HCT116 (cell line): ENCODE data around the gene SFTPA2.

Source experiments
- CTCF ChIP-seq, 3 experiments: fragments of 200-600 bp in 1 of 3; sonication (generic) in 1 of 3; IDR thresholded peaks in 2 of 3; conservative IDR thresholded peaks in 1 of 3; 2 replicates each; pipeline ENCODE4 v1.5.1; 2012 to 2017; ENCODE audit warnings: low read depth in 2 of 3, low read length in 2 of 3, antibody characterized with exemption in 1 of 3, borderline replicate concordance in 1 of 3, control low read depth in 1 of 3, mild to moderate bottlenecking in 1 of 3, mixed read lengths in 1 of 3, mixed run types in 1 of 3, moderate library complexity in 1 of 3; ENCODE audit not compliant: insufficient read depth in 1 of 3
- EZH2phosphoT487 ChIP-seq: fragments of 200-600 bp; IDR thresholded peaks from 2 replicates; pipeline ENCODE4 v1.6.1; 2018; ENCODE audit warnings: antibody characterized with exemption, borderline replicate concordance
- JUND ChIP-seq: IDR thresholded peaks from 2 replicates; pipeline ENCODE4 v1.6.1; 2012
- REST ChIP-seq: IDR thresholded peaks from 2 replicates; pipeline ENCODE4 v1.6.1; 2012; ENCODE audit warnings: low read depth

GRCh38 chr10:79595510-79595909, 35.3 kb upstream of the SFTPA2 start:
- TF ChIP-seq CTCF (IDR thresholded peaks at IDR 0.05 in 2 of 3, conservative IDR thresholded peaks at IDR 0.05 in 1 of 3; ENCODE audit: borderline replicate concordance in 1 of 3, insufficient read depth in 1 of 3, low read depth in 2 of 3, low read length in 2 of 3), result no peak
- no peak for TF ChIP-seq REST
- no peak for TF ChIP-seq JUND
- no peak for TF ChIP-seq EZH2phosphoT487
